Measurements from ENCODE around the gene EML5. TPM values are rescaled to one million over a fixed set of nuclear protein-coding genes. Genes with fewer than 3 reads are reported as not detected.
"Not testable (repeated sequence)": the region's sequence is repeated elsewhere in the genome, so short reads cannot be mapped to it uniquely, and the experiment has no call there.

The EML5 gene
- total RNA-seq, 1 donor from 2014 or later: not detected

GRCh38 chr14:88793259-88793625, 489 bp upstream of the EML5 start:
- no peak overlapping the region for H3K27ac Mint-ChIP-seq (ENCODE audit: unreplicated experiment)
- no peak for DNase-seq (ENCODE audit: low spot score)
- no peaks in the 10 kb centered on the region for H3K9me3 Mint-ChIP-seq (ENCODE audit: low read depth)
- peaks cover 27% of the 10 kb centered on the region for H3K27me3 Mint-ChIP-seq (ENCODE audit: low read depth)
- peak overlapping the region; percentile 67 for H3K4me3 Mint-ChIP-seq (ENCODE audit: unreplicated experiment)
- H3K4me1 Mint-ChIP-seq (ENCODE audit: low read depth): no peaks in the 10 kb centered on the region
- no peaks in the 10 kb centered on the region for H3K36me3 Mint-ChIP-seq (ENCODE audit: low read depth)
- TF ChIP-seq CTCF (IDR thresholded peaks at IDR 0.05): no peak

- Mint-ChIP-seq H3K36me3 (ENCODE audit: low read depth) (no peaks in the 10 kb centered on the region), H3K27ac (ENCODE audit: unreplicated experiment) (no peak overlapping the region)
These were observed 902 bp downstream of the EML5 start for GRCh38 chr14:88791629-88792472.

GRCh38 chr14:88791252-88791621, 1.5 kb downstream of the EML5 start:
- H3K9me3 Mint-ChIP-seq (ENCODE audit: low read depth): no peaks in the 10 kb centered on the region
- no peaks in the 10 kb centered on the region for H3K4me1 Mint-ChIP-seq (ENCODE audit: low read depth)
- H3K27me3 Mint-ChIP-seq (ENCODE audit: low read depth): peaks cover 33% of the 10 kb centered on the region
- H3K4me3 Mint-ChIP-seq (ENCODE audit: unreplicated experiment): no peak overlapping the region
- no peak for TF ChIP-seq CTCF (IDR thresholded peaks at IDR 0.05)
- DNase-seq (ENCODE audit: low spot score): no peak
- no peaks in the 10 kb centered on the region for H3K36me3 Mint-ChIP-seq (ENCODE audit: low read depth)
- no peak overlapping the region for H3K27ac Mint-ChIP-seq (ENCODE audit: unreplicated experiment)

More at GRCh38 chr14:88791629-88792472, 902 bp downstream of the EML5 start:
- peak overlapping the region; percentile 60 for H3K4me3 Mint-ChIP-seq (ENCODE audit: unreplicated experiment)
- H3K27me3 Mint-ChIP-seq (ENCODE audit: low read depth): peaks cover 30% of the 10 kb centered on the region
- DNase-seq (ENCODE audit: low spot score): no peak
- H3K9me3 Mint-ChIP-seq (ENCODE audit: low read depth): no peaks in the 10 kb centered on the region
- H3K4me1 Mint-ChIP-seq (ENCODE audit: low read depth): no peaks in the 10 kb centered on the region
- no peak for TF ChIP-seq CTCF (IDR thresholded peaks at IDR 0.05)

GRCh38 chr14:88790501-88791251, 2.1 kb downstream of the EML5 start:
- Mint-ChIP-seq H3K27ac (ENCODE audit: unreplicated experiment) (no peak overlapping the region), H3K4me1 (ENCODE audit: low read depth) (no peaks in the 10 kb centered on the region), H3K27me3 (ENCODE audit: low read depth) (peaks cover 37% of the 10 kb centered on the region), H3K4me3 (ENCODE audit: unreplicated experiment) (no peak overlapping the region), H3K36me3 (ENCODE audit: low read depth) (no peaks in the 10 kb centered on the region), H3K9me3 (ENCODE audit: low read depth) (no peaks in the 10 kb centered on the region)
- DNase-seq (ENCODE audit: low spot score): no peak
- TF ChIP-seq CTCF (IDR thresholded peaks at IDR 0.05): no peak

GRCh38 chr14:88789573-88789972, 3.2 kb downstream of the EML5 start:
- H3K27me3 Mint-ChIP-seq (ENCODE audit: low read depth): peaks cover 46% of the 10 kb centered on the region
- not testable (repeated sequence) for H3K36me3 Mint-ChIP-seq (ENCODE audit: low read depth); H3K27ac Mint-ChIP-seq (ENCODE audit: unreplicated experiment); H3K9me3 Mint-ChIP-seq (ENCODE audit: low read depth); DNase-seq (ENCODE audit: low spot score); H3K4me3 Mint-ChIP-seq (ENCODE audit: unreplicated experiment); H3K4me1 Mint-ChIP-seq (ENCODE audit: low read depth)

All from chondrocyte (in vitro differentiated cells).